HG02678 (cell line): Measurements from ENCODE around the gene PROM1.

ENCODE experiments used
- ATAC-seq: cut with Tn5 transposase; IDR thresholded peaks from one replicate; pipeline ENCODE4 v1.9.1; 2021; ENCODE audit warnings: mild to moderate bottlenecking, moderate library complexity; ENCODE audit not compliant: unreplicated experiment

The PROM1 gene

GRCh38 chr4:15953625-15954024 lies 130.2 kb downstream of the PROM1 start:
- ATAC-seq, result no peak

- ATAC-seq, result no peak
Observed at GRCh38 chr4:15951781-15952180, 132.0 kb downstream of the PROM1 start.

- ATAC-seq, result no peak
Observed at GRCh38 chr4:15948826-15949225, 135.0 kb downstream of the PROM1 start.

- no peak for ATAC-seq
Observed at GRCh38 chr4:15947684-15948083, 136.1 kb downstream of the PROM1 start.

GRCh38 chr4:15945516-15945915 lies 138.3 kb downstream of the PROM1 start:
- no peak for ATAC-seq

GRCh38 chr4:15944895-15945294 lies 138.9 kb downstream of the PROM1 start:
- no peak for ATAC-seq

GRCh38 chr4:15942283-15942682 lies 141.5 kb downstream of the PROM1 start:
- no peak for ATAC-seq

- no peak for ATAC-seq
Observed at GRCh38 chr4:15938640-15939039, 145.2 kb downstream of the PROM1 start, which contains the start of gene FGFBP1. Gene FGFBP1 (minus strand): TSS chr4:15938740. CDS start chr4:15936632, 2,108 bp downstream.

- ATAC-seq, result no peak
Observed at GRCh38 chr4:15938182-15938581, 145.6 kb downstream of the PROM1 start.

GRCh38 chr4:15936495-15936894 lies 147.3 kb downstream of the PROM1 start:
- ATAC-seq, result no peak

- ATAC-seq, result no peak
Observed at GRCh38 chr4:15935504-15936402, 148.1 kb downstream of the PROM1 start.

- no peak for ATAC-seq
Observed at GRCh38 chr4:15934259-15934658, 149.6 kb downstream of the PROM1 start.

- ATAC-seq, result no peak
Observed at GRCh38 chr4:15931451-15932210, 152.2 kb downstream of the PROM1 start.

GRCh38 chr4:15930314-15930713 lies 153.5 kb downstream of the PROM1 start:
- no peak for ATAC-seq

GRCh38 chr4:15929540-15929939 lies 154.3 kb downstream of the PROM1 start:
- no peak for ATAC-seq

GRCh38 chr4:15928883-15929282 lies 154.9 kb downstream of the PROM1 start:
- ATAC-seq, result no peak

- ATAC-seq, result no peak
Observed at GRCh38 chr4:15926486-15926885, 157.3 kb downstream of the PROM1 start.

GRCh38 chr4:15925830-15926229 lies 158.0 kb downstream of the PROM1 start:
- no peak for ATAC-seq

GRCh38 chr4:15921592-15921932 lies 162.3 kb downstream of the PROM1 start:
- no peak for ATAC-seq

- no peak for ATAC-seq
Observed at GRCh38 chr4:15920723-15921591, 162.9 kb downstream of the PROM1 start.

- ATAC-seq, result no peak
Observed at GRCh38 chr4:15918484-15919129, 165.2 kb downstream of the PROM1 start.
